Adipose tissue (tissue), 3 donors: ENCODE measurements around the gene CLEC18B. TPM values are rescaled to one million over a fixed set of nuclear protein-coding genes. Genes with fewer than 3 reads are reported as not detected.
"Not testable (repeated sequence)": the region's sequence is repeated elsewhere in the genome, so short reads cannot be mapped to it uniquely, and the experiment has no call there.

Source experiments
- H3K27ac ChIP-seq: one replicate; pipeline ENCODE4 v1.5.1; 2013; ENCODE audit warnings: low read depth, low read length
- WGBS, 3 donors: extraction: QIAGEN DNeasy Blood & Tissue Kit; methylation state at CpG; one replicate each; pipeline ENCODE4 v1.1.7; 2013; 5-methylcytosine and 5-hydroxymethylcytosine counted together
- polyA plus RNA-seq, 3 donors: library from polyadenylated mRNA; stranded (reverse); fragments of 200-250 nt; gene quantifications; one replicate each; pipeline ENCODE4 v1.2.3, GENCODE V29; 2013
- donor health status: healthy with polysubstance abuse.
- donor health status: Bipolar disorder and iron deficiency.
- donor health status: healthy.

Gene CLEC18B
- under 1 TPM; 0.15 to 0.71 (median 0.45) TPM for polyA plus RNA-seq

- WGBS, 3 donors, result 46 to 81% (median 60%) methylated on average over 2 to 10 of the region's 27 CpGs
- H3K27ac ChIP-seq, result not testable (repeated sequence)
These were observed at the start of gene CLEC18B for GRCh38 chr16:74420612-74421481. Gene CLEC18B (minus strand): TSS chr16:74421478. CDS start chr16:74421270, 208 bp downstream.

GRCh38 chr16:74469946-74470478 is 48.7 kb upstream of the CLEC18B start:
- 78 to 90% (median 90%) methylated on average over 5 to 6 of the region's 6 CpGs for WGBS, 3 donors
- no peak overlapping the region for H3K27ac ChIP-seq

GRCh38 chr16:74468807-74469525 is 47.7 kb upstream of the CLEC18B start:
- WGBS, 3 donors, result 89 to 92% (median 91%) methylated on average over 9 of the region's 9 CpGs
- no peak overlapping the region for H3K27ac ChIP-seq

GRCh38 chr16:74466872-74467271 is 45.6 kb upstream of the CLEC18B start:
- whole genome bisulfite sequencing, 3 donors, result 92 to 93% (median 92%) methylated on average over 5 of the region's 5 CpGs
- no peak overlapping the region for H3K27ac ChIP-seq

- no peak overlapping the region for H3K27ac ChIP-seq
These were observed 44.8 kb upstream of the CLEC18B start for GRCh38 chr16:74465851-74466685.

GRCh38 chr16:74465281-74465680 is 44.0 kb upstream of the CLEC18B start:
- 72 to 89% (median 79%) methylated on average over 7 of the region's 7 CpGs for WGBS, 3 donors
- no peak overlapping the region for H3K27ac ChIP-seq

More at GRCh38 chr16:74465851-74466685, 44.8 kb upstream of the CLEC18B start:
- WGBS, 3 donors, result 65 to 89% (median 89%) methylated on average over 6 of the region's 6 CpGs

GRCh38 chr16:74463888-74464287 is 42.6 kb upstream of the CLEC18B start:
- H3K27ac ChIP-seq, result no peak overlapping the region
- WGBS, 3 donors, result 93 to 98% (median 97%) methylated on average over 2 of the region's 2 CpGs

- WGBS, 3 donors, result 93 to 96% (median 94%) methylated on average over 4 of the region's 4 CpGs
- no peak overlapping the region for H3K27ac ChIP-seq
These were observed 41.1 kb upstream of the CLEC18B start for GRCh38 chr16:74462361-74462760.

- 67 to 96% (median 94%) methylated on average over 9 of the region's 9 CpGs for WGBS, 3 donors
- no peak overlapping the region for H3K27ac ChIP-seq
These were observed 40.5 kb upstream of the CLEC18B start for GRCh38 chr16:74461826-74462225.

GRCh38 chr16:74460542-74460941 is 39.3 kb upstream of the CLEC18B start:
- WGBS, 3 donors, result 43 to 97% (median 94%) methylated on average over 7 of the region's 7 CpGs
- no peak overlapping the region for H3K27ac ChIP-seq

GRCh38 chr16:74456290-74456625 is 35.0 kb upstream of the CLEC18B start:
- no peak overlapping the region for H3K27ac ChIP-seq
- WGBS, 3 donors, result 95 to 97% (median 97%) methylated on average over 16 of the region's 16 CpGs

GRCh38 chr16:74455619-74456289 is 34.5 kb upstream of the CLEC18B start:
- no peak overlapping the region for H3K27ac ChIP-seq
- WGBS, 3 donors, result 81 to 85% (median 85%) methylated on average over 10 of the region's 10 CpGs

- 87 to 96% (median 88%) methylated on average over 7 of the region's 7 CpGs for WGBS, 3 donors
- no peak overlapping the region for H3K27ac ChIP-seq
These were observed 33.9 kb upstream of the CLEC18B start for GRCh38 chr16:74455213-74455612.

GRCh38 chr16:74451951-74452758 is 30.9 kb upstream of the CLEC18B start:
- WGBS, 3 donors, result 88 to 91% (median 89%) methylated on average over 14 of the region's 14 CpGs
- H3K27ac ChIP-seq, result no peak overlapping the region

- H3K27ac ChIP-seq, result no peak overlapping the region
- 93 to 95% (median 95%) methylated on average over 20 of the region's 20 CpGs for whole genome bisulfite sequencing, 3 donors
These were observed 29.9 kb upstream of the CLEC18B start for GRCh38 chr16:74450967-74451760.

GRCh38 chr16:74450236-74450635 is 29.0 kb upstream of the CLEC18B start:
- H3K27ac ChIP-seq, result peak overlapping the region; percentile 2
- WGBS, 3 donors, result 86 to 95% (median 92%) methylated on average over 3 of the region's 3 CpGs
